HG03066 (cell line): ENCODE results near the gene DCK.
"Not testable (repeated sequence)": the region's sequence is repeated elsewhere in the genome, so short reads cannot be mapped to it uniquely, and the experiment has no call there.

Experiments used
- ATAC-seq: cut with Tn5 transposase; IDR thresholded peaks from one replicate; pipeline ENCODE4 v1.9.1; 2021; ENCODE audit warnings: low read depth; ENCODE audit not compliant: unreplicated experiment

Gene DCK

GRCh38 chr4:70997546-70997945, 4.1 kb downstream of the DCK start:
- no peak for ATAC-seq

- ATAC-seq, result not testable (repeated sequence)
These were observed 6.2 kb downstream of the DCK start for GRCh38 chr4:70999639-71000038.

- ATAC-seq, result not testable (repeated sequence)
These were observed 7.9 kb downstream of the DCK start for GRCh38 chr4:71001363-71001762.

- no peak for ATAC-seq
These were observed 10.9 kb downstream of the DCK start for GRCh38 chr4:71004281-71004851.

- ATAC-seq, result not testable (repeated sequence)
These were observed 11.6 kb downstream of the DCK start for GRCh38 chr4:71005025-71005424.

- ATAC-seq, result peak; percentile 85
These were observed 12.9 kb downstream of the DCK start for GRCh38 chr4:71006203-71006907.

GRCh38 chr4:71008196-71008595, 14.7 kb downstream of the DCK start:
- no peak for ATAC-seq

GRCh38 chr4:71009086-71009485, 15.6 kb downstream of the DCK start:
- no peak for ATAC-seq

GRCh38 chr4:71009890-71010588, 16.6 kb downstream of the DCK start:
- peak; percentile 43 for ATAC-seq

- ATAC-seq, result no peak
These were observed 18.0 kb downstream of the DCK start for GRCh38 chr4:71011451-71011850.

- not testable (repeated sequence) for ATAC-seq
These were observed 23.9 kb downstream of the DCK start for GRCh38 chr4:71017391-71017790.

- no peak for ATAC-seq
These were observed 27.2 kb downstream of the DCK start for GRCh38 chr4:71020611-71021010.

GRCh38 chr4:71025654-71026053, 32.2 kb downstream of the DCK start:
- ATAC-seq, result no peak

- no peak for ATAC-seq
These were observed 32.6 kb downstream of the DCK start for GRCh38 chr4:71026086-71026485.

- ATAC-seq, result no peak
These were observed 34.2 kb downstream of the DCK start for GRCh38 chr4:71027611-71028010.

- ATAC-seq, result no peak
These were observed 36.1 kb downstream of the DCK start for GRCh38 chr4:71029504-71029903.

GRCh38 chr4:71032106-71032505, 38.7 kb downstream of the DCK start:
- not testable (repeated sequence) for ATAC-seq

- ATAC-seq, result no peak
These were observed 51.8 kb downstream of the DCK start for GRCh38 chr4:71045256-71045655.

- ATAC-seq, result no peak
These were observed 55.9 kb downstream of the DCK start for GRCh38 chr4:71049395-71049794.

GRCh38 chr4:71050809-71051208, 57.4 kb downstream of the DCK start:
- ATAC-seq, result no peak

GRCh38 chr4:71052034-71052433, 58.6 kb downstream of the DCK start:
- no peak for ATAC-seq

GRCh38 chr4:71052716-71053115, 59.3 kb downstream of the DCK start:
- no peak for ATAC-seq
